HCT116 (cell line): ENCODE data around the gene TBC1D32. TPM values are rescaled to one million over a fixed set of nuclear protein-coding genes. Genes with fewer than 3 reads are reported as not detected.

Source experiments
- ATAC-seq: fragments of 200-7000 bp; cut with Tn5 transposase; 2 replicates; pipeline ENCODE4 v1.9.1; 2020; ENCODE audit warnings: mild to moderate bottlenecking, moderate library complexity
- BruUV-seq: library from RNA; stranded (reverse); fragments of 400-500 nt; replicated peaks from 2 replicates; lab custom pipeline; 2021; lab: Mats Ljungman, UMichigan
- CTCF ChIA-PET: fragments of 300-600 bp; sonication (Branson Sonifier 250); formaldehyde crosslinking; loops from one replicate; lab custom pipeline; 2021; ENCODE audit warnings: antibody characterized with exemption; lab: Charles Lee
- POLR2A ChIA-PET: fragments of 300-600, 350-600 bp; sonication (Branson Sonifier 250); formaldehyde crosslinking; loops from one replicate; lab custom pipeline; 2021; ENCODE audit warnings: antibody characterized with exemption; lab: Charles Lee
- RAD21 ChIA-PET, 2 experiments: fragments of 300-600 bp; sonication (Branson Sonifier 250); formaldehyde crosslinking; loops; one replicate each; lab custom pipeline; 2023; ENCODE audit warnings: low total read pairs in 2 of 2; ENCODE audit not compliant: uncharacterized antibody in 2 of 2, unreplicated experiment in 2 of 2, low non-redundant PET in 1 of 2; lab: Charles Lee
- DNase-seq: peaks from one replicate; pipeline ENCODE4 v3.0.0-alpha.2; 2010; ENCODE audit warnings: low read depth, low spot score
- H2AFZ ChIP-seq: fragments of 200-600 bp; shearing (Covaris generic), sonication (generic); 2 replicates; pipeline ENCODE4 v1.6.1; 2017; ENCODE audit warnings: low read depth, mixed run types, mixed read lengths, antibody characterized with exemption, low read length; ENCODE audit not compliant: poor library complexity, severe bottlenecking
- H3K27ac ChIP-seq: 2 replicates; pipeline ENCODE4 v1.5.1; 2012; ENCODE audit warnings: low read depth, low read length
- H3K27me3 ChIP-seq: fragments of 200-600 bp; sonication (generic); 2 replicates; pipeline ENCODE4 v1.6.1; 2016; ENCODE audit warnings: mixed run types, low read length, mixed read lengths; ENCODE audit not compliant: insufficient read depth
- H3K36me3 ChIP-seq, 2 experiments: fragments of 200-500 bp in 1 of 2; fragments of 200-600 bp in 1 of 2; sonication (Bioruptor generic) in 1 of 2; sonication (generic) in 1 of 2; 2 replicates each; pipeline versions ENCODE4 v1.5.1 to v1.6.1; 2014 to 2016; ENCODE audit warnings: low read length in 2 of 2, inconsistent platforms in 1 of 2, mixed read lengths in 1 of 2, mixed run types in 1 of 2; ENCODE audit not compliant: insufficient read depth in 2 of 2, control insufficient read depth in 1 of 2
- H3K4me1 ChIP-seq, 2 experiments: fragments of 200-600 bp in 1 of 2; sonication (generic) in 1 of 2; 2 replicates each; pipeline versions ENCODE4 v1.5.1 to v1.6.1; 2012 to 2017; ENCODE audit warnings: low read length in 2 of 2, inconsistent platforms in 1 of 2, mild to moderate bottlenecking in 1 of 2, mixed read lengths in 1 of 2, mixed run types in 1 of 2, moderate library complexity in 1 of 2; ENCODE audit not compliant: insufficient read depth in 2 of 2, control insufficient read depth in 1 of 2
- H3K4me2 ChIP-seq: fragments of 200-600 bp; sonication (generic); 2 replicates; pipeline ENCODE4 v1.6.1; 2017; ENCODE audit warnings: mixed run types, low read length, mixed read lengths
- H3K4me3 ChIP-seq, 2 experiments: fragments of 200-600 bp in 1 of 2; sonication (generic) in 1 of 2; replicated peaks in 1 of 2; 2 replicates each; pipeline ENCODE4 v1.5.1; 2011 to 2016; ENCODE audit warnings: low read length in 2 of 2, control low read depth in 1 of 2, low read depth in 1 of 2, mild to moderate bottlenecking in 1 of 2, mixed read lengths in 1 of 2, mixed run types in 1 of 2
- H3K79me2 ChIP-seq: fragments of 200-600 bp; sonication (generic); 2 replicates; pipeline ENCODE4 v1.6.1; 2017; ENCODE audit warnings: mild to moderate bottlenecking, mixed run types, low read length, moderate library complexity, mixed read lengths; ENCODE audit not compliant: insufficient read depth
- H3K9ac ChIP-seq: fragments of 200-600 bp; sonication (generic); 2 replicates; pipeline ENCODE4 v1.6.1; 2016; ENCODE audit warnings: low read length, mixed read lengths
- H3K9me2 ChIP-seq: fragments of 200-600 bp; sonication (generic), shearing (Covaris generic); 2 replicates; pipeline ENCODE4 v1.6.1; 2017; ENCODE audit warnings: mixed run types, mild to moderate bottlenecking, moderate library complexity; ENCODE audit not compliant: insufficient read depth
- H3K9me3 ChIP-seq, 2 experiments: fragments of 200-500 bp in 1 of 2; fragments of 200-600 bp in 1 of 2; sonication (Bioruptor generic) in 1 of 2; sonication (generic) in 1 of 2; 2 replicates each; pipeline ENCODE4 v1.6.1; 2014 to 2017; ENCODE audit warnings: low read length in 2 of 2, mixed read lengths in 2 of 2, inconsistent platforms in 1 of 2, low read depth in 1 of 2, mild to moderate bottlenecking in 1 of 2, mixed run types in 1 of 2, moderate library complexity in 1 of 2; ENCODE audit not compliant: control insufficient read depth in 1 of 2, insufficient read depth in 1 of 2
- H4K20me1 ChIP-seq: fragments of 200-600 bp; sonication (generic), shearing (Covaris generic); 2 replicates; pipeline ENCODE4 v1.6.1; 2017; ENCODE audit warnings: mixed run types, mild to moderate bottlenecking, moderate library complexity; ENCODE audit not compliant: insufficient read depth
- CBX3 ChIP-seq: IDR thresholded peaks from 2 replicates; pipeline ENCODE4 v1.6.1; 2012; ENCODE audit warnings: low read depth
- CEBPB ChIP-seq: IDR thresholded peaks from 2 replicates; pipeline ENCODE4 v1.6.1; 2012; ENCODE audit warnings: low read depth
- CTCF ChIP-seq, 3 experiments: fragments of 200-600 bp in 1 of 3; sonication (generic) in 1 of 3; IDR thresholded peaks in 2 of 3; conservative IDR thresholded peaks in 1 of 3; 2 replicates each; pipeline ENCODE4 v1.5.1; 2012 to 2017; ENCODE audit warnings: low read depth in 2 of 3, low read length in 2 of 3, antibody characterized with exemption in 1 of 3, borderline replicate concordance in 1 of 3, control low read depth in 1 of 3, mild to moderate bottlenecking in 1 of 3, mixed read lengths in 1 of 3, mixed run types in 1 of 3, moderate library complexity in 1 of 3; ENCODE audit not compliant: insufficient read depth in 1 of 3
- EGR1 ChIP-seq: IDR thresholded peaks from 2 replicates; pipeline ENCODE4 v1.6.1; 2012; ENCODE audit warnings: low read depth
- ELF1 ChIP-seq: IDR thresholded peaks from 2 replicates; pipeline ENCODE4 v1.6.1; 2012; ENCODE audit warnings: low read depth, borderline replicate concordance
- EZH2 ChIP-seq: fragments of 200-600 bp; sonication (generic); IDR thresholded peaks from 2 replicates; pipeline ENCODE4 v1.6.1; 2017; ENCODE audit warnings: antibody characterized with exemption, mixed run types
- EZH2phosphoT487 ChIP-seq: fragments of 200-600 bp; IDR thresholded peaks from 2 replicates; pipeline ENCODE4 v1.6.1; 2018; ENCODE audit warnings: antibody characterized with exemption, borderline replicate concordance
- FOSL1 ChIP-seq: IDR thresholded peaks from 2 replicates; pipeline ENCODE4 v1.6.1; 2012; ENCODE audit warnings: low read depth
- JUND ChIP-seq: IDR thresholded peaks from 2 replicates; pipeline ENCODE4 v1.6.1; 2012
- POLR2AphosphoS5 ChIP-seq: IDR thresholded peaks from 2 replicates; pipeline ENCODE4 v1.6.1; 2011; ENCODE audit warnings: mild to moderate bottlenecking, low read depth, low read length, moderate library complexity
- RAD21 ChIP-seq: IDR thresholded peaks from 2 replicates; pipeline ENCODE4 v1.6.1; 2012; ENCODE audit warnings: low read depth, mild to moderate bottlenecking
- SIN3A ChIP-seq: IDR thresholded peaks from 2 replicates; pipeline ENCODE4 v1.6.1; 2012; ENCODE audit warnings: low read depth
- SP1 ChIP-seq: IDR thresholded peaks from 2 replicates; pipeline ENCODE4 v1.6.1; 2012; ENCODE audit warnings: low read depth
- SRF ChIP-seq: IDR thresholded peaks from 2 replicates; pipeline ENCODE4 v1.6.1; 2012; ENCODE audit warnings: low read depth
- ZBTB33 ChIP-seq: IDR thresholded peaks from 2 replicates; pipeline ENCODE4 v1.6.1; 2011; ENCODE audit warnings: mild to moderate bottlenecking, low read length, moderate library complexity; ENCODE audit not compliant: insufficient replicate concordance; ENCODE audit errors: extremely low read depth
- ZFX ChIP-seq: fragments of 450-650 bp; IDR thresholded peaks from 2 replicates; pipeline ENCODE4 v1.6.1; 2017
- intact Hi-C: fragments of 100-400 bp; cut with micrococcal nuclease; formaldehyde crosslinking; loops from 2 replicates; pipeline ENCODE4 v1.10.0; 2022
- total RNA-seq: library from RNA; stranded (reverse); gene quantifications from one replicate; pipeline ENCODE4 v1.2.1, GENCODE V29; 2021; ENCODE audit not compliant: unreplicated experiment

TBC1D32 gene
- total RNA-seq, 1 experiment from 2014 or later = 13.8 TPM

- Histone ChIP-seq H3K4me1 (0 out of 4 replicates have a peak, but pooled peaks cover 0 to 5% of the 10 kb centered on the region in 2 experiments), H3K4me3 (no peak overlapping the region), H3K27me3 (no peaks in the 10 kb centered on the region), H2AFZ (no peak overlapping the region), H3K9me3 (no peaks in the 10 kb centered on the region), H3K27ac (no peak overlapping the region), H3K36me3 (no peaks in the 10 kb centered on the region), H3K79me2 (no peaks in the 10 kb centered on the region), H4K20me1 (no peaks in the 10 kb centered on the region), H3K9ac (no peak overlapping the region), H3K9me2 (no peaks in the 10 kb centered on the region; the same call in 1 of the 2 replicates), H3K4me2 (no peak overlapping the region)
- ATAC-seq (no peak), DNase-seq (no peak)
- BruUV-seq = no TSS peak
- CTCF ChIA-PET = no interaction called here
- intact Hi-C loops = no loop called here
- RAD21 ChIA-PET = no interaction called here
- POLR2A ChIA-PET = no interaction called here
- no peak for TF ChIP-seq CBX3
- no peak for TF ChIP-seq EGR1
- no peak for TF ChIP-seq SRF
- no peak for TF ChIP-seq SP1
- no peak for TF ChIP-seq FOSL1
- no peak for TF ChIP-seq JUND
- TF ChIP-seq EZH2 = no peak
- no peak for TF ChIP-seq RAD21
- TF ChIP-seq POLR2AphosphoS5 = no peak
- TF ChIP-seq CEBPB = no peak
These were observed 97.3 kb downstream of the TBC1D32 start for GRCh38 chr6:121236984-121237383.

- TF ChIP-seq ZBTB33 = no peak
- no peak for TF ChIP-seq EZH2
- TF ChIP-seq RAD21 = no peak
- no peak for TF ChIP-seq CBX3
- TF ChIP-seq CTCF (IDR thresholded peaks at IDR 0.05 in 2 of 3, conservative IDR thresholded peaks at IDR 0.05 in 1 of 3; ENCODE audit: borderline replicate concordance in 1 of 3, insufficient read depth in 1 of 3, low read depth in 2 of 3, low read length in 2 of 3) = no peak
- TF ChIP-seq SRF = no peak
- TF ChIP-seq ZFX = no peak
- no peak for TF ChIP-seq EZH2phosphoT487
- no peak for TF ChIP-seq ELF1
- TF ChIP-seq SIN3A = no peak
- no peak overlapping the region for H3K27ac ChIP-seq
- no peaks in the 10 kb centered on the region for H3K79me2 ChIP-seq
- BruUV-seq = no TSS peak
- DNase-seq (no peak), ATAC-seq (no peak)
- H3K9me3 ChIP-seq = no peaks in the 10 kb centered on the region
- no peaks in the 10 kb centered on the region for H3K27me3 ChIP-seq
- no peak overlapping the region for H3K4me3 ChIP-seq
- H3K4me2 ChIP-seq = no peak overlapping the region
- ChIA-PET POLR2A (no interaction called here), CTCF (no interaction called here), RAD21 (no interaction called here)
- no peaks in the 10 kb centered on the region for H4K20me1 ChIP-seq
- no peaks in the 10 kb centered on the region; the same call in 1 of the 2 replicates for H3K9me2 ChIP-seq
- H3K9ac ChIP-seq = no peak overlapping the region
- H2AFZ ChIP-seq = no peak overlapping the region
- 0 out of 4 replicates have a peak, but pooled peaks cover 0 to 5% of the 10 kb centered on the region in 2 experiments for H3K4me1 ChIP-seq
- intact Hi-C loops = no loop called here
- no peaks in the 10 kb centered on the region for H3K36me3 ChIP-seq
These were observed 98.9 kb downstream of the TBC1D32 start for GRCh38 chr6:121235386-121235785.
